Measurements from ENCODE around the gene DCTN2.

DNA sequence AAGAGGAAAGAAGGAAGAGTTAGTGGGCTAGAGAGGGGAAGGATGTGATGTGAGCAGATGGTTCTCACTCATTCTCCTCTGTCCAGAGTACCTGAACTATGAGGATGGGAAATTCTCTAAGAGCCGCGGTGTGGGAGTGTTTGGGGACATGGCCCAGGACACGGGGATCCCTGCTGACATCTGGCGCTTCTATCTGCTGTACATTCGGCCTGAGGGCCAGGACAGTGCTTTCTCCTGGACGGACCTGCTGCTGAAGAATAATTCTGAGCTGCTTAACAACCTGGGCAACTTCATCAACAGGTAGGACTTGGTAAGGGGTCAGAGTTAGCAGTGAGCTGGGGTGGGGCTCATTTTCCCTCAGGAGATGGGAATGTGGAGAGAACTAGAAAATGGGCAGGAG, 34.3 kb downstream of the DCTN2 start:
- TF ChIP-seq, protein P1, sequence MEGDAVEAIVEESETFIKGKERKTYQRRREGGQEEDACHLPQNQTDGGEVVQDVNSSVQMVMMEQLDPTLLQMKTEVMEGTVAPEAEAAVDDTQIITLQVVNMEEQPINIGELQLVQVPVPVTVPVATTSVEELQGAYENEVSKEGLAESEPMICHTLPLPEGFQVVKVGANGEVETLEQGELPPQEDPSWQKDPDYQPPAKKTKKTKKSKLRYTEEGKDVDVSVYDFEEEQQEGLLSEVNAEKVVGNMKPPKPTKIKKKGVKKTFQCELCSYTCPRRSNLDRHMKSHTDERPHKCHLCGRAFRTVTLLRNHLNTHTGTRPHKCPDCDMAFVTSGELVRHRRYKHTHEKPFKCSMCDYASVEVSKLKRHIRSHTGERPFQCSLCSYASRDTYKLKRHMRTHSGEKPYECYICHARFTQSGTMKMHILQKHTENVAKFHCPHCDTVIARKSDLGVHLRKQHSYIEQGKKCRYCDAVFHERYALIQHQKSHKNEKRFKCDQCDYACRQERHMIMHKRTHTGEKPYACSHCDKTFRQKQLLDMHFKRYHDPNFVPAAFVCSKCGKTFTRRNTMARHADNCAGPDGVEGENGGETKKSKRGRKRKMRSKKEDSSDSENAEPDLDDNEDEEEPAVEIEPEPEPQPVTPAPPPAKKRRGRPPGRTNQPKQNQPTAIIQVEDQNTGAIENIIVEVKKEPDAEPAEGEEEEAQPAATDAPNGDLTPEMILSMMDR (IDR thresholded peaks at IDR 0.05): no peak
- TF ChIP-seq POLR2A (IDR thresholded peaks at IDR 0.05): no peak

All from thyroid gland (tissue), 4 donors.